ENCODE data around the gene PLA2G5.
"Not testable (repeated sequence)": the region's sequence is repeated elsewhere in the genome, so short reads cannot be mapped to it uniquely, and the experiment has no call there.

PLA2G5 gene

DNA sequence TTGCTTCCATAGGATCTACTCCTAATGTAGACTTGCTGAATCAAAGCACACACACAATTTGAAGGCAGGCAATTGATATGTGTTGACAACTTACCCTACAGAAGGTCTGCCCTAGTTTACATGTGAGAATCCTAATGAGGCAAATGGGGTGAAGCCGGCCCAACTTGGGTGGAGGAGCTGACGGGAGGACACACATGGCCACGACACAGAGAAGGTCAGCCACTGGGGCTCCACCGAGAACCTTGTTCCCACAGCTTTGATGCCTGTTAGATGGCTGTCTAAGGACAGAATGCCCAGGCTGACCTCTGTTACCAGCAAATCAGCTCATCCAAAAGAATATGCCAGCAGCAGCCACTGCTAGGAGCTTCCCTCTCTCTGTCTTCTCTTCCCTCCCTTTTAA lies 50.8 kb downstream of the PLA2G5 start:
- TF ChIP-seq CTCF (IDR thresholded peaks at IDR 0.05; ENCODE audit: control insufficient read depth, extremely low read depth, insufficient read depth), result no peak

GRCh38 chr1:20123722-20124455 lies 53.9 kb downstream of the PLA2G5 start:
- H3K4me3 ChIP-seq (ENCODE audit: low read depth, low read length), result no peak overlapping the region
- no peak for TF ChIP-seq CTCF (IDR thresholded peaks at IDR 0.05; ENCODE audit: control insufficient read depth, extremely low read depth, insufficient read depth)
- no peak for DNase-seq (ENCODE audit: low read depth)

More for the DNA sequence above, 50.8 kb downstream of the PLA2G5 start:
- DNase-seq (ENCODE audit: low read depth), result no peak
- H3K4me3 ChIP-seq (ENCODE audit: low read depth, low read length), result no peak overlapping the region

- DNase-seq (ENCODE audit: low read depth), result no peak
- TF ChIP-seq CTCF (IDR thresholded peaks at IDR 0.05; ENCODE audit: control insufficient read depth, extremely low read depth, insufficient read depth), result no peak
- no peak overlapping the region for H3K4me3 ChIP-seq (ENCODE audit: low read depth, low read length)
Observed at GRCh38 chr1:20124456-20125057, 54.6 kb downstream of the PLA2G5 start.

GRCh38 chr1:20125100-20125499 lies 55.1 kb downstream of the PLA2G5 start:
- no peak for DNase-seq (ENCODE audit: low read depth)
- H3K4me3 ChIP-seq (ENCODE audit: low read depth, low read length), result no peak overlapping the region
- no peak for TF ChIP-seq CTCF (IDR thresholded peaks at IDR 0.05; ENCODE audit: control insufficient read depth, extremely low read depth, insufficient read depth)

DNA sequence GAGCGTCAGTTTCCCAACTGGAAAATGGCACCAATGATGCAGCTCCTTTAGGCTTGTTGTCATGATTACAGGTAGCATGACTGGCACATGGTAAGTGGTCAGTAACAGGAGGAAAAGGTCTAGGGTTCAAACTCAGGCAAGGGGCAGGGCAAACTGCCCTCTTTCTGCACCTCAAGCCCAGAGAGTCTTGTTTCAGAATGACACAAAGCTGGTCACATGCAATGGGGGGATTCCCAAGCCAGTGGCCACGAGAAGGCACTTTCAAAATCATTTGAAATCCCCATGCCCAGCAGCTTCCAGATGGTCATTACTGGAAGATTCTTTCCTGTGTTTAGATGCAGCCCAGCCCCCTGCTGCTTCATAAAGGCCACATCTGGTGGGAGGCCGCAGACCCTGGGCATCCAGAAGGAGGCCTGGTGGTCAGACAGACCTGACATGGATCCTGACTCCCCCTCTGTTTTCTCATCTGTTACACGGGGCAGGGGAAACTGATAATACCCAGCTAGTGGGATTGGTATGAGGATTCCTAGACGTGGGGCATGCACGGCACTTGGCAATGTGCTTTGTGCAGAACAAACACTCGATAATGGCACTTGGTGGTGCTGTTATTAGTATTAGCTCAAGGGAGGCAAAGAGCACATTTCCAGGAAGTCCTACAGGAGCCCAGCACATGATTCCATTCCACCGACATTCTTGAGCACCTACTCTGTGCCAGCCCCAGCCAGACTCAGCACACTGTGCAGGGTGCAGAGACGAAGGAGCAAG lies 56.2 kb downstream of the PLA2G5 start:
- no peak for DNase-seq (ENCODE audit: low read depth)
- no peak for TF ChIP-seq CTCF (IDR thresholded peaks at IDR 0.05; ENCODE audit: control insufficient read depth, extremely low read depth, insufficient read depth)
- H3K4me3 ChIP-seq (ENCODE audit: low read depth, low read length), result no peak overlapping the region

GRCh38 chr1:20126806-20127440 lies 56.9 kb downstream of the PLA2G5 start:
- TF ChIP-seq CTCF (IDR thresholded peaks at IDR 0.05; ENCODE audit: control insufficient read depth, extremely low read depth, insufficient read depth), result no peak
- no peak for DNase-seq (ENCODE audit: low read depth)
- H3K4me3 ChIP-seq (ENCODE audit: low read depth, low read length), result no peak overlapping the region

DNA sequence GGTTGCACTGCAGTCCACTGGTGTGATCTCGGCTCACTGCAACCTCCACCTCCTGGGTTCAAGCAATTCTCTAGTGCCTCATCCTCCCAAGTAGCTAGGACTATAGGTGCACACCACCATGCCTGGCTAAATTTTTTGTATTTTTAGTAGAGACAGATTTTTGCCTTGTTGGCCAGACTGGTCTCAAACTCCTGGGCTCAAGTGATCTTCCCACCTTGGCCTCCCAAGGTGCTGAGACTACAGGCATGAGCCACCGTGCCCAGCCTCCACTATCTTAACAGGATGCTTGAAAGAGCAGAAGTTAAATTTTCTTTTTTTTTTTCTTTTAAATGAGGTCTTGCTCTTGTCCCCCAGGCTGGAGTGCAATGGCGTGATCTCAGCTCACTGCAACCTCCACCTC lies 60.5 kb downstream of the PLA2G5 start:
- not testable (repeated sequence) for H3K4me3 ChIP-seq (ENCODE audit: low read depth, low read length); DNase-seq (ENCODE audit: low read depth)

Measured in LNCaP clone FGC (cell line).